ENCODE results near the gene CAMK4.

DNA sequence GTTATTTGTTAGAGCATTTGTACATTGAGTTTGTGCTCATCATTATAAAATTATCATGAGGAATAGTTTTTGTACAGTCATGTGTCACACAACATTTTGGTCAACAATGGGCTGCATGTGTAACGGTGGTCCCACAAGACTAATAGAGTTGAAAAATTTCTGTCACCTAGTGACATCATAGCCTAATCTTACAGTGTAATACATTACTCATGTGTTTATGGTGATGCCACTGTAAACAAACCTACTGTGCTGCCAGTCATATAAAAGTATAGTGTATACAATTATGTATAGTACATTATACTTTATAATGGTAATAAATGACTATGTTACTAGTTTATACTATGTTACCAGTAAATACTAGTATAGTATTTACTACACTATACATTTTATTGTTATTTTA, 3.0 kb upstream of the CAMK4 start:
- no peak for TF ChIP-seq EZH2 (IDR thresholded peaks at IDR 0.05; ENCODE audit: low read length)
- TF ChIP-seq, protein P1, sequence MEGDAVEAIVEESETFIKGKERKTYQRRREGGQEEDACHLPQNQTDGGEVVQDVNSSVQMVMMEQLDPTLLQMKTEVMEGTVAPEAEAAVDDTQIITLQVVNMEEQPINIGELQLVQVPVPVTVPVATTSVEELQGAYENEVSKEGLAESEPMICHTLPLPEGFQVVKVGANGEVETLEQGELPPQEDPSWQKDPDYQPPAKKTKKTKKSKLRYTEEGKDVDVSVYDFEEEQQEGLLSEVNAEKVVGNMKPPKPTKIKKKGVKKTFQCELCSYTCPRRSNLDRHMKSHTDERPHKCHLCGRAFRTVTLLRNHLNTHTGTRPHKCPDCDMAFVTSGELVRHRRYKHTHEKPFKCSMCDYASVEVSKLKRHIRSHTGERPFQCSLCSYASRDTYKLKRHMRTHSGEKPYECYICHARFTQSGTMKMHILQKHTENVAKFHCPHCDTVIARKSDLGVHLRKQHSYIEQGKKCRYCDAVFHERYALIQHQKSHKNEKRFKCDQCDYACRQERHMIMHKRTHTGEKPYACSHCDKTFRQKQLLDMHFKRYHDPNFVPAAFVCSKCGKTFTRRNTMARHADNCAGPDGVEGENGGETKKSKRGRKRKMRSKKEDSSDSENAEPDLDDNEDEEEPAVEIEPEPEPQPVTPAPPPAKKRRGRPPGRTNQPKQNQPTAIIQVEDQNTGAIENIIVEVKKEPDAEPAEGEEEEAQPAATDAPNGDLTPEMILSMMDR (optimal IDR thresholded peaks at IDR 0.05 in 1 of 3, IDR thresholded peaks at IDR 0.05 in 1 of 3, conservative IDR thresholded peaks at IDR 0.05 in 1 of 3; ENCODE audit: extremely low read depth in 1 of 3, insufficient read depth in 2 of 3, low read length in 3 of 3), result no peak

All from keratinocyte (primary cell).